Ascending aorta (tissue), 2 donors: ENCODE results near the gene RIMBP2. TPM values are rescaled to one million over a fixed set of nuclear protein-coding genes. Genes with fewer than 3 reads are reported as not detected.

ENCODE experiments used
- DNase-seq, 2 donors: peaks; one replicate each; pipeline ENCODE4 v3.0.0-alpha.2; 2019; ENCODE audit warnings: low spot score in 2 of 2
- H3K27ac ChIP-seq, 2 donors: fragments of 200-600 bp; sonication (generic); one replicate each; pipeline ENCODE4 v1.5.1; 2016 to 2017; ENCODE audit warnings: mild to moderate bottlenecking in 1 of 2
- H3K27me3 ChIP-seq: fragments of 200-600 bp; sonication (generic); one replicate; pipeline ENCODE4 v1.5.1; 2017
- H3K36me3 ChIP-seq, 2 donors: fragments of 200-600 bp; sonication (generic); one replicate each; pipeline ENCODE4 v1.5.1; 2016
- H3K4me1 ChIP-seq, 2 donors: fragments of 200-600 bp; sonication (generic); one replicate each; pipeline ENCODE4 v1.5.1; 2016 to 2017; ENCODE audit warnings: mild to moderate bottlenecking in 1 of 2
- H3K4me3 ChIP-seq, 2 donors: fragments of 200-600 bp; sonication (generic); one replicate each; pipeline ENCODE4 v1.5.1; 2016 to 2017; ENCODE audit warnings: mild to moderate bottlenecking in 1 of 2
- H3K9me3 ChIP-seq, 2 donors: fragments of 200-600 bp; sonication (generic); one replicate each; pipeline ENCODE4 v1.5.1; 2016
- intact Hi-C: fragments of 100-400 bp; cut with DNase I; formaldehyde crosslinking; loops from one replicate; pipeline ENCODE4 v1.15.1; 2023
- total RNA-seq: library from RNA; depleted of rRNA; stranded (reverse); fragments of >200 nt; gene quantifications from one replicate; pipeline ENCODE4 v1.1.0, GENCODE V29; 2016
- TF ChIP-seq, protein P1 (sequence below), 3 experiments: fragments of 200-600 bp in 2 of 3; fragments of 450-650 bp in 1 of 3; sonication (generic) in 2 of 3; IDR thresholded peaks; one replicate each; pipeline ENCODE4 v1.5.1; 2016 to 2019; ENCODE audit warnings: antibody characterized with exemption in 3 of 3, mild to moderate bottlenecking in 1 of 3, moderate library complexity in 1 of 3

The RIMBP2 gene
- total RNA-seq, 1 donor from 2014 or later: not detected

DNA sequence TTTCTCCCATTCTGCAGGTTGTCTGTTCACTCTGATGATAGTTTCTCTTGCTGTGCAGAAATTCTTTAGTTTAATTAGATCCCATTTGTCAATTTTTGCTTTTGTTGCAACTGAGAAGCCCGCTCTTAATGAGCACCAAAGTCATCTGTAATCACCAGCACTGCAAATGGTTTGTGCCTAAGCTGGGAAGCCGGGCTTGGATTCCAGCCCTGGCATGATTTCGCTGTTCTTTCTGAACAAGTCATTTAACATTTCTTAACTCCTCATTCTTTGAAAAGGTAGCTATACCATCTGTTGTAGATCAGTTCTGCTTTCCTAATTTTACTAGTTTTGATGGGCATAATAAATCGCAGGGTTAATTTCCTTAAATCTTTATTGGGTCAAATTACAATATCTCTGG, 346.3 kb downstream of the RIMBP2 start:
- intact Hi-C loops: no loop called here
- H3K9me3 ChIP-seq: no peaks in the 10 kb centered on the region
- H3K27ac ChIP-seq: no peak overlapping the region
- no peaks in the 10 kb centered on the region for H3K4me1 ChIP-seq
- TF ChIP-seq, protein P1, sequence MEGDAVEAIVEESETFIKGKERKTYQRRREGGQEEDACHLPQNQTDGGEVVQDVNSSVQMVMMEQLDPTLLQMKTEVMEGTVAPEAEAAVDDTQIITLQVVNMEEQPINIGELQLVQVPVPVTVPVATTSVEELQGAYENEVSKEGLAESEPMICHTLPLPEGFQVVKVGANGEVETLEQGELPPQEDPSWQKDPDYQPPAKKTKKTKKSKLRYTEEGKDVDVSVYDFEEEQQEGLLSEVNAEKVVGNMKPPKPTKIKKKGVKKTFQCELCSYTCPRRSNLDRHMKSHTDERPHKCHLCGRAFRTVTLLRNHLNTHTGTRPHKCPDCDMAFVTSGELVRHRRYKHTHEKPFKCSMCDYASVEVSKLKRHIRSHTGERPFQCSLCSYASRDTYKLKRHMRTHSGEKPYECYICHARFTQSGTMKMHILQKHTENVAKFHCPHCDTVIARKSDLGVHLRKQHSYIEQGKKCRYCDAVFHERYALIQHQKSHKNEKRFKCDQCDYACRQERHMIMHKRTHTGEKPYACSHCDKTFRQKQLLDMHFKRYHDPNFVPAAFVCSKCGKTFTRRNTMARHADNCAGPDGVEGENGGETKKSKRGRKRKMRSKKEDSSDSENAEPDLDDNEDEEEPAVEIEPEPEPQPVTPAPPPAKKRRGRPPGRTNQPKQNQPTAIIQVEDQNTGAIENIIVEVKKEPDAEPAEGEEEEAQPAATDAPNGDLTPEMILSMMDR (IDR thresholded peaks at IDR 0.05): no peak
- no peak for DNase-seq
- H3K27me3 ChIP-seq: no peaks in the 10 kb centered on the region
- no peak overlapping the region for H3K4me3 ChIP-seq
- H3K36me3 ChIP-seq: no peaks in the 10 kb centered on the region

DNA sequence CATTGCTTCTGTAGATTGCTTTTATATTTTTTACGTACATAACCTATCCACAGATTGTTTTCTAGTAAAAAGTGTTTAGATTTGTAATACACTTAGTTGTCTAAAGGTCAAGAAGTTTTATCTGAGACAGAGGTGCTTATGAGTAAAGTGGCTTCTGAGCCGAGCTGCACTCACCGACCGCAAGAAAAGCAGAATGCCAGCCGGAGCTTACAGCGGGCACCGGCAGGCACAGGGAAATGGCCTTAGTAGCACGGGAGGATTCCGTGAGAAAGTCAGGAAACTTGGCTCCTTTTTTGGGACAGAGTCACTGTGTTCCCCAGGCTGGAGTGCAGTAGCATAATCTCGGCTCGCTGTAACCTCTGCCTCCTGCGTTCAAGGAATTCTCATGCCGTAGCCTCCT, 348.6 kb downstream of the RIMBP2 start:
- H3K4me3 ChIP-seq: no peak overlapping the region
- intact Hi-C loops: no loop called here
- no peaks in the 10 kb centered on the region for H3K9me3 ChIP-seq
- no peaks in the 10 kb centered on the region for H3K36me3 ChIP-seq
- TF ChIP-seq, protein P1 (IDR thresholded peaks at IDR 0.05): no peak
- no peak overlapping the region for H3K27ac ChIP-seq
- no peaks in the 10 kb centered on the region for H3K27me3 ChIP-seq
- DNase-seq: no peak
- H3K4me1 ChIP-seq: no peaks in the 10 kb centered on the region

DNA sequence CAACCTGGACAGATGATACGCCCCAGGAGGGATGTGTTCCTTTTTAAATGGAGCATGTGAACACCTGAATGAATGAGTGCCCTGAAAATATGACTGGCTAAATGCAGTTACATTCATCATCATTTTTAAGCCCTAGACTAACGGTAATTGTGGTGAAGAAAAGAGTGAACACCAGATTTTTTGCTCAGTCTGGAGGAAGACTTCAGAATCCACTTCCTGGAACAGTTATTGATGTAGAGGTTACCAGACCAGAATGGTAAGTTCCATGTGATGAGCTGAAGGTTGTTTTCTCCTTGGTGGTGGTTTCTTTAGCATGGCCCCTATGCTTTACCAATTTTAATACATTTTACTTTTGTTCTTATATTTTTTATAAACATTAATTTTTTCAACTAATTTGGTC, 349.1 kb downstream of the RIMBP2 start:
- Histone ChIP-seq H3K9me3 (no peaks in the 10 kb centered on the region), H3K27ac (no peak overlapping the region), H3K36me3 (no peaks in the 10 kb centered on the region), H3K4me1 (no peaks in the 10 kb centered on the region), H3K27me3 (no peaks in the 10 kb centered on the region), H3K4me3 (no peak overlapping the region)
- intact Hi-C loops: no loop called here
- no peak for DNase-seq
- TF ChIP-seq, protein P1 (IDR thresholded peaks at IDR 0.05): no peak

DNA sequence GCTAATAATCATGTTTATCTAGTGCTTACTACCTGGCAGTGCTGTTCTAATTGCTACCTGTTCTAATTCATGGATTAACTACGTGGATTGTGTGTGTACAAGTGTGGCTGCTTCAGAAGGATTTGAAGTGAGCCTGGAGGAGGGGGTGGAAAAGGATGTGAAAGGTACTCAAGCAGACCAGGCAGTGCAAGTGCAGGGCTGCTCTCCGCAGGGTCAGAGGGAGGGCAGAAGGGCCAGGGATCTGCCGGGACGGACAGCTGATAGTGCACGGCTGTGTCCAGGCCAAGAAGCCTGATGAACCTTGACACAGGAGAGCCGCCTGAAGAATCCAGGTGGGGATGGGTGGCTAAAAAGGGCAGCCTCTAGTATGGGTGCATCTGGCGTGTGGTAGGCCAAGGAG, 349.9 kb downstream of the RIMBP2 start:
- intact Hi-C loops: no loop called here
- no peak overlapping the region for H3K27ac ChIP-seq
- no peaks in the 10 kb centered on the region for H3K9me3 ChIP-seq
- DNase-seq: no peak
- no peaks in the 10 kb centered on the region for H3K36me3 ChIP-seq
- no peak overlapping the region for H3K4me3 ChIP-seq
- no peaks in the 10 kb centered on the region for H3K27me3 ChIP-seq
- no peaks in the 10 kb centered on the region for H3K4me1 ChIP-seq
- TF ChIP-seq, protein P1 (IDR thresholded peaks at IDR 0.05): no peak

DNA sequence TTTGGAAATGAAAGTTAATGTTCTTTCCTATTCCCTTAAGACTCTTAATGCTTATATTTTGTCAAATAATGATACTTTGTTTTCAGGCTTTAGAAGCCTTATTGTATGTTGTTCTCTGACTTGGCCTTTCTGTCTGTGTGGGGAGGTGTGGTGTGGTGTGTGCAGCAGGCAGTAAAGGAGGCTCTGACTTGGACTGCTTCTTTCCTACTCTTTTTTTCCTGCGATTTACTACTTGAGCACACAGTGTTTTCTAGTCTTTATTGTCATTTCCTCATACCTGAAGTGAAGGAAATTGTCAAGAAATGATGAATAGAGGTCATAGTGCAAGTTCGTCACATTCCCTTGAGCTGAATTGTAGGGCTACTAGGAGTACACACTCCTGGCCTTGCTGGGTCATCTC, 351.5 kb downstream of the RIMBP2 start:
- no peak overlapping the region for H3K4me3 ChIP-seq
- TF ChIP-seq, protein P1 (IDR thresholded peaks at IDR 0.05): no peak
- DNase-seq: no peak
- H3K27ac ChIP-seq: no peak overlapping the region
- no peaks in the 10 kb centered on the region for H3K9me3 ChIP-seq
- no peaks in the 10 kb centered on the region for H3K27me3 ChIP-seq
- H3K36me3 ChIP-seq: no peaks in the 10 kb centered on the region
- H3K4me1 ChIP-seq: no peaks in the 10 kb centered on the region
- intact Hi-C loops: no loop called here

DNA sequence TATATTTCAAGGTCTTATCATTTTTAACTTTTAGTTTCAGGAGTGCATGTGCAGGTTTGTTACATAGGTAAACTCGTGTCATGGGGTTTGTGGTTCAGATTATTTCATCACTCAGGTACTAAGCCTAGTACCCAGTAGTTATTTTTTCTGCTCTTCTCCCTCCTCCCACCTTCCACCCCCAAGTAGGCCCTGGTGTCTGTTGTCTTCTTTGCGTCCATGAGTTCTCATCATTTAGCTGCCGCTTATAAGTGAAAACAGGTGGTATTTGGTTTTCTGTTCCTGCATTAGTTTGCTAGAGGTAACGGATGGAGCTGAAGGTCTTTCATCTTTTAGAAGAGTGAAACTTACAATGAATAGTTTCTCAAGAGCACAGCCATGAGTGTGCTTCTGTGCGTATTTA, 354.0 kb downstream of the RIMBP2 start:
- no peak overlapping the region for H3K27ac ChIP-seq
- no peaks in the 10 kb centered on the region for H3K27me3 ChIP-seq
- no peak overlapping the region for H3K4me3 ChIP-seq
- H3K9me3 ChIP-seq: no peaks in the 10 kb centered on the region
- H3K4me1 ChIP-seq: no peaks in the 10 kb centered on the region
- intact Hi-C loops: no loop called here
- TF ChIP-seq, protein P1 (IDR thresholded peaks at IDR 0.05): no peak
- H3K36me3 ChIP-seq: no peaks in the 10 kb centered on the region
- no peak for DNase-seq
